Esophagus squamous epithelium (tissue), 5 donors: ENCODE data around the gene GP1BB. TPM values are rescaled to one million over a fixed set of nuclear protein-coding genes. Genes with fewer than 3 reads are reported as not detected.
"Not testable (repeated sequence)": the region's sequence is repeated elsewhere in the genome, so short reads cannot be mapped to it uniquely, and the experiment has no call there.

ENCODE experiments used
- DNase-seq: peaks from one replicate; lab custom pipeline; 2025; lab: John Stamatoyannopoulos, UW
- H3K27ac ChIP-seq, 4 donors: fragments of 200-600 bp; sonication (generic); one replicate each; pipeline ENCODE4 v1.5.1; 2016 to 2019; ENCODE audit warnings: mild to moderate bottlenecking in 1 of 4
- H3K27me3 ChIP-seq, 4 donors: fragments of 200-600 bp; sonication (generic); 1 replicate in 3 of 4; 2 replicates in 1 of 4; pipeline versions ENCODE4 v1.5.1 to v1.6.0; 2017 to 2021; ENCODE audit warnings: antibody characterized with exemption in 1 of 4
- H3K36me3 ChIP-seq, 3 donors: fragments of 200-600 bp; sonication (generic); one replicate each; pipeline ENCODE4 v1.5.1; 2016 to 2019
- H3K4me1 ChIP-seq, 3 donors: fragments of 200-600 bp; sonication (generic); one replicate each; pipeline ENCODE4 v1.5.1; 2017 to 2019
- H3K4me3 ChIP-seq, 4 donors: fragments of 200-600 bp; sonication (generic); 1 replicate in 3 of 4; 2 replicates in 1 of 4; pipeline ENCODE4 v1.5.1; 2016 to 2019; ENCODE audit warnings: mild to moderate bottlenecking in 2 of 4, moderate library complexity in 1 of 4
- H3K9me3 ChIP-seq, 3 donors: fragments of 200-600 bp; sonication (generic); one replicate each; pipeline ENCODE4 v1.5.1; 2016 to 2019
- POLR2A ChIP-seq, 4 donors: fragments of 450-650 bp; IDR thresholded peaks; one replicate each; pipeline ENCODE4 v1.6.1; 2017; ENCODE audit warnings: antibody characterized with exemption in 4 of 4, mild to moderate bottlenecking in 4 of 4, moderate library complexity in 3 of 4
- WGBS, 2 donors: methylation state at CpG; one replicate each; pipeline ENCODE4 v1.1.5; 2018; 5-methylcytosine and 5-hydroxymethylcytosine counted together
- intact Hi-C: fragments of 100-400 bp; cut with DNase I; formaldehyde crosslinking; loops from one replicate; pipeline ENCODE4 v1.15.0; 2022
- total RNA-seq, 4 donors: library from RNA; depleted of rRNA; stranded (reverse); fragments of >200 nt; gene quantifications; one replicate each; pipeline ENCODE4 v1.1.0, GENCODE V29; 2016
- TF ChIP-seq, protein P1 (sequence below), 6 experiments: fragments of 450-650 bp in 4 of 6; fragments of 200-600 bp in 2 of 6; sonication (generic) in 2 of 6; IDR thresholded peaks; one replicate each; pipeline ENCODE4 v1.5.1; 2016 to 2019; ENCODE audit warnings: antibody characterized with exemption in 6 of 6, mild to moderate bottlenecking in 4 of 6, moderate library complexity in 4 of 6
- donor health status: DM: yes; HTN: yes; CAD: no.

Gene GP1BB
- total RNA-seq, 4 donors from 2014 or later = 4.8 to 40.0 (median 9.7) TPM

- 85 to 86% methylated on average over 11 to 12 of the region's 12 CpGs for WGBS, 2 donors
- Histone ChIP-seq H3K9me3 (no peaks in the 10 kb centered on the region), H3K27ac (no peak overlapping the region), H3K27me3 (peaks cover 0 to 5% (median 0%) of the 10 kb centered on the region in 4 donors), H3K4me1 (peaks cover 7 to 39% (median 13%) of the 10 kb centered on the region in 3 donors), H3K4me3 (no peak overlapping the region), H3K36me3 (no peaks in the 10 kb centered on the region)
- DNase-seq = no peak
- intact Hi-C loops = no loop called here
- TF ChIP-seq POLR2A (IDR thresholded peaks at IDR 0.05) = no peak
- TF ChIP-seq, protein P1, sequence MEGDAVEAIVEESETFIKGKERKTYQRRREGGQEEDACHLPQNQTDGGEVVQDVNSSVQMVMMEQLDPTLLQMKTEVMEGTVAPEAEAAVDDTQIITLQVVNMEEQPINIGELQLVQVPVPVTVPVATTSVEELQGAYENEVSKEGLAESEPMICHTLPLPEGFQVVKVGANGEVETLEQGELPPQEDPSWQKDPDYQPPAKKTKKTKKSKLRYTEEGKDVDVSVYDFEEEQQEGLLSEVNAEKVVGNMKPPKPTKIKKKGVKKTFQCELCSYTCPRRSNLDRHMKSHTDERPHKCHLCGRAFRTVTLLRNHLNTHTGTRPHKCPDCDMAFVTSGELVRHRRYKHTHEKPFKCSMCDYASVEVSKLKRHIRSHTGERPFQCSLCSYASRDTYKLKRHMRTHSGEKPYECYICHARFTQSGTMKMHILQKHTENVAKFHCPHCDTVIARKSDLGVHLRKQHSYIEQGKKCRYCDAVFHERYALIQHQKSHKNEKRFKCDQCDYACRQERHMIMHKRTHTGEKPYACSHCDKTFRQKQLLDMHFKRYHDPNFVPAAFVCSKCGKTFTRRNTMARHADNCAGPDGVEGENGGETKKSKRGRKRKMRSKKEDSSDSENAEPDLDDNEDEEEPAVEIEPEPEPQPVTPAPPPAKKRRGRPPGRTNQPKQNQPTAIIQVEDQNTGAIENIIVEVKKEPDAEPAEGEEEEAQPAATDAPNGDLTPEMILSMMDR (IDR thresholded peaks at IDR 0.05) = no peak
Observed at GRCh38 chr22:19693981-19694670, 29.2 kb upstream of the GP1BB start.

- H3K4me1 ChIP-seq = peaks cover under 1 to 33% (median 13%) of the 10 kb centered on the region in 3 donors
- no peaks in the 10 kb centered on the region for H3K9me3 ChIP-seq
- H3K36me3 ChIP-seq = no peaks in the 10 kb centered on the region
- WGBS, 2 donors = 80 to 94% methylated on average over 1 to 9 of the region's 13 CpGs
- H3K4me3 ChIP-seq = no peak overlapping the region
- TF ChIP-seq, protein P1 (IDR thresholded peaks at IDR 0.05) = no peak
- TF ChIP-seq POLR2A (IDR thresholded peaks at IDR 0.05) = no peak
- no peaks in the 10 kb centered on the region for H3K27me3 ChIP-seq
- DNase-seq = no peak
- intact Hi-C loops = no loop called here
- H3K27ac ChIP-seq = no peak overlapping the region
Observed at GRCh38 chr22:19694696-19695095, 28.6 kb upstream of the GP1BB start.

DNA sequence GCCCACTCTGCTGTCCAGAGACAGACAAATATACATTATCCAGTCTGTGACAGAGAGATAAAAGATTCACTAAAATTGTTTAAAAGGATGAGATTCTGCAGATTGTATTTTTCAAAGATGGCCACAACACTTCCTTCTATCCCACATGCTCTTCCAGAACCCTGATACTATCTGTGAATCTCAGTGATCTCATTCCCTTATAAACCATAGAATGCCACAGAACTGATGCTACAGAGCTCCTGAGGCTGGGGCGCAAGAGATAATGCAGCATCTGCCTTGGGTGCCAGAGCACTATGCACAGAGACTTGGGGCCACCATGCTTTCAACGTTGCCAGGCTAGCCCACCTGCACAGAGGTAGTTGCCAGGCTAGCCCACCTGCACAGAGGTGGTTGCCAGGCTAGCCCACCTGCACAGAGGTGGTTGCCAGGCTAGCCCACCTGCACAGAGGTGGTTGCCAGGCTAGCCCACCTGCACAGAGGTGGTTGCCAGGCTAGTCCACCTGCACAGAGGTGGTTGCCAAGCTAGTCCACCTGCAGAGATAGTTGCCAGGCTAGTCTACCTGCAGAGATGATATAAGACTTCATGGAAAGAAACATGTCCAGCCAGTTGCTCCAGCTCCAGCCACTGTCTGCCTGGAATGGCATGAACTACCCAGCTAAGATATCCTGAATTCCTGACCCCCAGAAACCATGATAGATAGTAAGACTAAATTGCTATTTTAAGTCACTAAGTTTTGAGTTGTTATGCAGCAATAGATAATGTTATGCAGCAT is 26.6 kb upstream of the GP1BB start:
- H3K27ac ChIP-seq = no peak overlapping the region
- TF ChIP-seq, protein P1 (IDR thresholded peaks at IDR 0.05) = no peak
- TF ChIP-seq POLR2A (IDR thresholded peaks at IDR 0.05) = no peak
- H3K36me3 ChIP-seq = no peaks in the 10 kb centered on the region
- no peaks in the 10 kb centered on the region for H3K9me3 ChIP-seq
- intact Hi-C loops = no loop called here
- no peaks in the 10 kb centered on the region for H3K27me3 ChIP-seq
- H3K4me1 ChIP-seq = peaks cover 0 to 14% (median 6%) of the 10 kb centered on the region in 3 donors
- no peak for DNase-seq
- H3K4me3 ChIP-seq = no peak overlapping the region
- 100% methylated on average over 1 to 2 of the region's 2 CpGs for WGBS, 2 donors

DNA sequence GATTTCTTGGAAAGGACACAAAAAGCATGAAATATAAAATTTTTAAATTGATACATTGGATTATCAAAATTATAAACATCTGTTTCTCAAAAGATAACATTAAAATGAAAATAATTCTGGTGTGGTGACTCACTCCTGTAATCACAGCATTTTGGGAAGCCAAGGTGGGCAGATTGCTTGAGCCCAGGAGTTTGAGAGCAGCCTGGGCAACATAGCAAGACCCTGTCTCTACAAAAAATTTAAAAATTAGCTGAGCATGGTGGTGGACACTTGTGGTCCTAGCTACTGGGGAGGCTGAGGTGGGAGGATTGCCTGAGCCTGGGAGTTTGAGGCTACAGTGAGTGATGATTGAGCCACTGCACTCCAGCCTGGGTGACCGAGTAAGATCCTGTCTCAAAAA is 25.5 kb upstream of the GP1BB start:
- H3K4me1 ChIP-seq, DNase-seq, H3K4me3 ChIP-seq, H3K27ac ChIP-seq, intact Hi-C loops, H3K36me3 ChIP-seq, H3K9me3 ChIP-seq, H3K27me3 ChIP-seq: not testable (repeated sequence)
- WGBS, 2 donors = 82 to 90% methylated on average over 1 of the region's 1 CpG

DNA sequence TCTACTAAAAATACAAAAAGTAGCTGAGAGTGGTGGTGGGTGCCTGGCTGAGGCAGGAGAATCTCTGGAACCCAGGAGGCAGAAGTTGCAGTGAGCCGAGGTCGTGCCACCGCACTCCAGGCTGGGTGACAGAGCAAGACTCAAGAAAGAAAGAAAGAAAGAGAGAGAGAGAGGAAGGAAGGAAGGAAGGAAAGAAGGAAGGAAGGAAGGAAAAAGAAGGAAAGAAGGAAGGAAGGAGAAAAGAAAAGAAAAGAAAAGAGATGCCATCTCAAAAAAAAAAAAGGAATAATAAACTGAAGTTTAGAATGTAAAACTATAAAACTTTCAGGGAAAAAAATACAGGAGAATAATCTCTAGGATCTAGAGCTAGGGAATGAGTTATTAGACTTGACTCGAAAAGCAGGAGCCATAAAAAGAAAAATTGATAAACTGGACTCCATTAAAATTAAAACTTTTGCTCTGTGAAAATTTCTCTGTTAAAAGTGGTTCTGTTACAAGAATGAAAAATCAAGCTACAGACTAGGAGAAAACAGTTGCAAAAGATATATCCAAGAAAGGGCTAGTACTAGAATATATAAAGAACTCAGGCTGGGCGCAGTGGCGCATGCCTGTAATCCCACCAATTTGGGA is 22.4 kb upstream of the GP1BB start:
- Histone ChIP-seq H3K27me3 (peaks cover 0 to 14% (median 0%) of the 10 kb centered on the region in 4 donors), H3K36me3 (no peaks in the 10 kb centered on the region), H3K4me1 (no peaks in the 10 kb centered on the region), H3K9me3 (no peaks in the 10 kb centered on the region), H3K4me3 (no peak overlapping the region), H3K27ac (no peak overlapping the region)
- 89 to 93% methylated on average over 6 of the region's 6 CpGs for WGBS, 2 donors
- DNase-seq = no peak
- TF ChIP-seq, protein P1 (IDR thresholded peaks at IDR 0.05) = no peak
- TF ChIP-seq POLR2A (IDR thresholded peaks at IDR 0.05) = no peak
- intact Hi-C loops = no loop called here
